ENCODE data around the gene ZNF74.
A peak's percentile ranks its signal among the peaks of the same experiment; 100 is the strongest.
"Not testable (repeated sequence)": the region's sequence is repeated elsewhere in the genome, so short reads cannot be mapped to it uniquely, and the experiment has no call there.

Gene ZNF74

GRCh38 chr22:20440637-20441591, 47.0 kb downstream of the ZNF74 start:
- no peak overlapping the region for H3K27ac ChIP-seq
- DNase-seq (ENCODE audit: low read depth, low spot score) = no peak

GRCh38 chr22:20441631-20442484, 47.9 kb downstream of the ZNF74 start:
- H3K27ac ChIP-seq = no peak overlapping the region
- DNase-seq (ENCODE audit: low read depth, low spot score) = no peak

DNA sequence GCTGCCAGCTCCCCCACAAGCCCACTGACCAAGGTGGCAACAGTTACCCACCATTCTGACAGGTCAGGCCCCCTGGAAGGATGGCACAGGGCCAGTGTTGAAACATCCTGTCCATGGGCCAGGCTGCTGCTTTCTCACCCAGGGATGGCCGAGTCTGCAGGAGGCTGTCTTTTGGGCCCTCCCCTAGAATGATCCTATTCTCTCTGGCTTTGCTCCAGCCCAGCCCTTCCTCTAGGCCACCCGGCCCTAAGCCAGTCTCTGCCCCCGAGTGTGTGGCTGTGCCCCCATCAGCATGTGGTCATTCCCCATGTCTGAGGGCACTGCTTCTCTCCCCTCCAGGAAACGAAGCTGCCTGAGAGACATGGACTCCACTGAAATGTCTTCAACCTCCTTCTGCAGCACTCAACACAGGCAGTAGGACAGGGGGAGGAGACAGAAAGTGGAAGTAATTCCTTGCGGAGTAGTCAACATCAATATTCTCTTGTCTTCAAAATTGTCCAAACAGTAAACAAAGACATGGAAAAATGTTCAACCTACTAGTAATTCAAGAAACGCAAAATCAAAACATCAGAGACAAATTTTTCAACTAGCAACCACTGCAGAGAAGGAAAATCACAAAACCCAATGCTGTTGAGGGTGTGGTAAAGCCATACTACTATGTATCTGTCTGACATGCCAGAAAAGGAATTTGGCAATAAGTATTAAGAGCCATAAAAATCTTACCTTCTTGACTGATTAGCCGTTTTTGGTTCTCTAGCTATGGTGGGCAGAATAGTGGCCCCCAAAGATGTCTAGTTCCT, 48.7 kb downstream of the ZNF74 start:
- H3K27ac ChIP-seq = no peak overlapping the region
- no peak for DNase-seq (ENCODE audit: low read depth, low spot score)

DNA sequence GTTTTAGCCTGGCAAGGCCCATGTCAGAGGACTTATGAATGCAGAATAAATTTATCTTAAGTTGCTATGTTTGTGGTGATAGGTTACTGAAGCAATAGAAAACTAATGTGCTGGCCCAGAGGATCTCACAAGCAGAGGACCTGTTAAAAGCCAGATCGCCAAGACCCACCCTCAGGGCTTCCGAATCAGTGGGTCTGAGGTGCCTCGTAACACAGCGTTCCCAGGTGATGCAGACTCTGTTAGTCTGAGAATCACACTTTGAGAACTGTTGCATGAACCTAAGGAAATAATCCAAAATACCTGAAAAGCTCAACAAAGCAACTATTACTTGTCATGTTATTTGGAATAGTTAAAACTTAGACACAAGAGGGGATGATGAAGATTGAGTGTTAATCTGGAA, 50.4 kb downstream of the ZNF74 start:
- DNase-seq (ENCODE audit: low read depth, low spot score) = no peak
- H3K27ac ChIP-seq = no peak overlapping the region

- no peak for DNase-seq (ENCODE audit: low read depth, low spot score)
- no peak overlapping the region for H3K27ac ChIP-seq
These were observed 52.5 kb downstream of the ZNF74 start for GRCh38 chr22:20446383-20446970.

DNA sequence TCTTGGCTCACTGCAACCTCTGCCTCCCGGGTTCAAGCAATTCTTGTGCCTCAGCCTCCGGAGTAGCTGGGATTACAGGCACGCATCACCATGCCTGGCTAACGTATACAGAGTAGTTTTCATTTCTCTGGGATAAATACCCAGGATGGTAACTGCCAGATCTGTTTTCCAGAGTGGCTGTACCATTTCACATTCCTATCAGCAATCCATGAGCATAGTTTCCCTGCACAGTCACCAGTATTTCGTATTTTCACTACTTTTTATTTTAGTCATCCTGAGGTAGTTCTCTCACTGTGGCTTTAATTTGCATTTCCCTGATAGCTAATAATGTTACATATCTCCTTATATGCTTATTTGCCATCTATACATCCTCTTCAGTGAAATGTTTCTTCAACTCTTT, 54.7 kb downstream of the ZNF74 start:
- no peak for DNase-seq (ENCODE audit: low read depth, low spot score)

GRCh38 chr22:20449819-20450550, 56.0 kb downstream of the ZNF74 start:
- no peak for DNase-seq (ENCODE audit: low read depth, low spot score)
- H3K27ac ChIP-seq = no peak overlapping the region

More for the DNA sequence above, 54.7 kb downstream of the ZNF74 start:
- no peak overlapping the region for H3K27ac ChIP-seq

DNA sequence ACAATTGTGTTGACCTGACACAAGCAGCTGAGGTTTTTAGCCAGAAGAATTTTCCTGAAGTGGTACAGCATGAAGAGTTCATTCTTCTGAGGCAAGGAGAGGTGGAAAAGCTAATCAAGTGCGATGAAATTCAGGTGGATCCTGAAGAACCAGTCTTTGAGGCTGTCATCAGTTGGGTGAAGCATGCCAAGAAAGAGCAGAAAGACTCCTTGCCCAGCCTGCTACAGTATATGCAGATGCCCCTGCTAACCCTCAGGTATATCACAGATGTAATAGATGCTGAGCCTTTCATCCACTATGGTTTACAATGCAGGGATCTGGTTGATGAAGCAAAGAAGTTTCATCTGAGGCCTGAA, 56.6 kb downstream of the ZNF74 start:
- DNase-seq (ENCODE audit: low read depth, low spot score) = no peak
- H3K27ac ChIP-seq = no peak overlapping the region

DNA sequence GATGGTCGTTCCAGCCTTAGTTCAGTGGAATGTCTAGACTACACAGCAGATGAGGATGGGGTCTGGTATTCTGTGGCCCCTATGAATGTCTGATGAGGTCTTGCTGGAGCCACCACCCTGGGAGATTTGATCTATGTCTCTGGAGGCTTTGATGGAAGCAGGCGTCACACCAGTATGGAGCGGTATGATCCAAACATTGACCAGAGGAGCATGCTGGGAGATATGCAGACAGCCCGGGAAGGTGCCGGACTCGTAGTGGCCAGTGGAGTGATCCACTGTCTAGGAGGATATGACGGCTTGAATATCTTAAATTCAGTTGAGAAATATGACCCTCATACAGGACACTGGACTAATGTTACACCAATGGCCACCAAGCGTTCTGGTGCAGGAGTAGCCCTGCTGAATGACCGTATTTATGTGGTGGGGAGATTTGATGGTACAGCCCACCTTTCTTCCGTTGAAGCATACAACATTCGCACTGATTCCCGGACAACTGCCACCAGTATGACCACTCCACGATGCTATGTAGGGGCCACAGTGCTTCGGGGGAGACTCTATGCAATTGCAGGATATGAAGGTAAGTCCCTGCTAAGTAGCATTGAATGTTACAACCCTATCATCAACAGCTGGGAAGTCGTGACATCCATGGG, 57.3 kb downstream of the ZNF74 start:
- DNase-seq (ENCODE audit: low read depth, low spot score); H3K27ac ChIP-seq: not testable (repeated sequence)

GRCh38 chr22:20451920-20452319, 58.0 kb downstream of the ZNF74 start:
- H3K27ac ChIP-seq = no peak overlapping the region
- no peak for DNase-seq (ENCODE audit: low read depth, low spot score)

DNA sequence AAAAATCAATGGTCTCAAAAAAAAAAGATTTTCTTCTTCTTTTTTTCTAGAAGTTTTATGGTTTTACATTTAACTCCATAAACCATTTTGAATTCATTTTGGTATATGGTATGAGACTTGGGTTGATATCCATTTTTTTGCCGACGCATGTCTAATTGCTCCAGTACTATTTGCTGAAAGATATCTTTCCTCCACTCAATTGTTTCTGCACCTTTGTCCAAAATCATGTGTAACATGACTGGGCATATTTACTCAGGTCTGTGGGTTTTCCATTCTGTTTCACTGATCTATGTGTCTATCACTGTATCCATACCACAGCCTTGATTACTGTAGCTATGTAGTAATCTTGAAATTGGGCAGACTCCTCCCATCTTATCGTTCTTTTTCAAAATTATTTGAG, 59.3 kb downstream of the ZNF74 start:
- no peak for DNase-seq (ENCODE audit: low read depth, low spot score)
- H3K27ac ChIP-seq = no peak overlapping the region

- no peak for DNase-seq (ENCODE audit: low read depth, low spot score)
- no peak overlapping the region for H3K27ac ChIP-seq
These were observed 61.7 kb downstream of the ZNF74 start for GRCh38 chr22:20455709-20456063.

DNA sequence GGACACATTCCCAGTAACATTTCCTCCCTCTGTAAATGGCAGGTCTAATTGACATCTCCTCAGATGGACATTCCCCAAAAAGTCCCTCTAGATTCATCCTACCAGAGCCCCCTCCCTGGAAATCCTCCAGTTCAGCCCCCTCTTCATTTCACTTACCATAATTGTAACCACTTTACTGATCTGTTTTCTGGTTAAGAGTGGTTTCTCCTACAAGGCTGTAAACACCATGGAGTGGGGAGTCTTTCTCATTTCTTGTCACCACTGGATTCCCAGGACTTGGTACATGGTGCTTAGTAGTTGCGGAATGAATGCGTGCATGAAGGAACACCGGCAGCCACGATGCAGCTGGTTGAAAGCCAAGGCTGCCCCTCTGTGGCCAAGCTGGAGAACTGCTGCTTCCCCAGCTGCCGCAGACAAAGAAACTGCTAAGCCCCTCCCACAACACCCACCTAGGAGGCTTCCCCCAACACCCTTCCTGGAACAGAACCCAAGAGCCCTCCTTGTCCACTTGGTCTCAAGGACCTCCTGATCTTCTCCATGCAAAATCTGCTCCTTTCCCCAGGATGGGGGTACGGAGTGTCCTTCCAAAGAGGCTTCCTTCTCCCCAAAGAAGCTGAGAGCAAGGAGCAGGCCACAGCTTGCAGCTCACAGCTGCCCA, 62.2 kb downstream of the ZNF74 start:
- peak; percentile 14 for DNase-seq (ENCODE audit: low read depth, low spot score)
- no peak overlapping the region for H3K27ac ChIP-seq

GRCh38 chr22:20456722-20457076, 62.7 kb downstream of the ZNF74 start:
- H3K27ac ChIP-seq = no peak overlapping the region
- DNase-seq (ENCODE audit: low read depth, low spot score) = no peak

DNA sequence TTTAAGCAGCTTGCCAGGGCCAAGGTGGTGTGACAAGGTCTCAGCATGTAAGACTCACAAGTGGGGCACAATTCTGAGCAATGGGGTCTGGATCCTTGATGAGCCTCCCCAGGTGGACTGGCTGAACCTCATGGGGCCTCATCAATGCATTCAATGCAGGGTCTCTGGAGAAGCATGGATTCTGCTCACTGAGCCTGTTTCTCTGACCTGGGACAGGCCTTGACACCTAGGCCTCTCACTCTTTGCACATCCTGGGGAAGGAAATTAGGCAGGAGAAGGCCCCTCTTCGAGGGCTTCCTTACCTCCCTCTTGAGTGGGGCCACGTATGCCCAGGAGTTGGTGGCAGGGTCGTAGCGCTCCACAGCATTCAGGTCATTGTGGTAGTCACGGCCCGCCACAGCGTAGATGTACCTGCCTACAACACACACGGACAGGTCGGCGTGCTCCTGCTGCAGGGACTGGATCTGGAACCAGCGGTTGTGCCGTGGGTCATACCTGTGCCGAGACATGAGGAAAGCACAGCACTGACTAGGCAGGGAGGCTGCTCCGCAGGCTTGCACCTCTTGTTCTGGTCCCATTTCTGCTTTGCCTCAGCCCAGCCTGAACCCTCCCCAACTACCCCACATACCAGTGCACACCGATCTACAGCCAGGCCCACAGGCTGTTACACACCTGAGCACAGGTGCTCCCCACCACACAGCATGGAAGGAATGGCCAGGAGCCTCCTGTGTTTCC, 63.7 kb downstream of the ZNF74 start:
- H3K27ac ChIP-seq = no peak overlapping the region
- no peak for DNase-seq (ENCODE audit: low read depth, low spot score)
